Left lung (tissue), 10 donors: Measurements from ENCODE around the gene SHC3. TPM values are rescaled to one million over a fixed set of nuclear protein-coding genes. Genes with fewer than 3 reads are reported as not detected.

Source experiments
- ATAC-seq: fragments of 200-7000 bp; cut with Tn5 transposase; one replicate; pipeline ENCODE4 v1.9.1; 2020; ENCODE audit warnings: moderate library complexity
- DNase-seq, 4 donors: peaks; one replicate each; pipeline ENCODE4 v3.0.0-alpha.2; 2013 to 2020
- H3K27ac ChIP-seq, 2 donors: fragments of 200-600 bp; sonication (generic) in 1 of 2; one replicate each; pipeline versions ENCODE4 v1.5.0 to v1.8.0; 2020 to 2021
- H3K27me3 ChIP-seq, 2 donors: fragments of 200-600 bp; sonication (generic) in 1 of 2; one replicate each; pipeline versions ENCODE4 v1.5.0 to v1.8.0; 2020 to 2021
- H3K36me3 ChIP-seq, 2 donors: fragments of 200-600 bp; sonication (generic) in 1 of 2; one replicate each; pipeline versions ENCODE4 v1.5.0 to v1.8.0; 2020 to 2021
- H3K4me1 ChIP-seq, 2 donors: fragments of 200-600 bp; one replicate each; pipeline ENCODE4 v1.8.0; 2021
- H3K4me3 ChIP-seq, 2 donors: fragments of 200-600 bp; sonication (generic) in 1 of 2; one replicate each; pipeline versions ENCODE4 v1.5.0 to v1.8.0; 2020 to 2021; ENCODE audit warnings: mild to moderate bottlenecking in 1 of 2
- H3K9me3 ChIP-seq, 2 donors: fragments of 200-600 bp; sonication (generic) in 1 of 2; one replicate each; pipeline versions ENCODE4 v1.5.0 to v1.8.0; 2020 to 2021
- intact Hi-C, 2 donors: fragments of 100-400 bp; cut with DNase I; formaldehyde crosslinking; loops; one replicate each; pipeline versions ENCODE4 v1.11.2 to v1.14.2; 2022
- polyA plus RNA-seq, 6 donors: library from polyadenylated mRNA; unstranded; fragments of 120-200 nt; gene quantifications; one replicate each; pipeline ENCODE4 v1.2.1, GENCODE V29; 2013; ENCODE audit not compliant: insufficient read length in 6 of 6
- total RNA-seq, 2 donors: library from RNA; stranded (reverse); fragmentation: NEBNext Ultra II Directional; extraction: Animal tissue kit (Norgen Biotek cat#: 25700); gene quantifications; one replicate each; pipeline ENCODE4 v1.2.1, GENCODE V29; 2021
- TF ChIP-seq, protein P1 (sequence below), 2 donors: fragments of 200-600 bp; sonication (generic) in 1 of 2; IDR thresholded peaks; one replicate each; pipeline versions ENCODE4 v1.5.0 to v1.8.0; 2021; ENCODE audit warnings: antibody characterized with exemption in 2 of 2
- donor health status: DM: no; HTN: yes; CAD: no.
- donor health status: DM: no; HTN: no; CAD: no.

Gene SHC3
- total and polyA plus RNA-seq, 8 donors = 10.4 to 19.2 (median 15.6) TPM

DNA sequence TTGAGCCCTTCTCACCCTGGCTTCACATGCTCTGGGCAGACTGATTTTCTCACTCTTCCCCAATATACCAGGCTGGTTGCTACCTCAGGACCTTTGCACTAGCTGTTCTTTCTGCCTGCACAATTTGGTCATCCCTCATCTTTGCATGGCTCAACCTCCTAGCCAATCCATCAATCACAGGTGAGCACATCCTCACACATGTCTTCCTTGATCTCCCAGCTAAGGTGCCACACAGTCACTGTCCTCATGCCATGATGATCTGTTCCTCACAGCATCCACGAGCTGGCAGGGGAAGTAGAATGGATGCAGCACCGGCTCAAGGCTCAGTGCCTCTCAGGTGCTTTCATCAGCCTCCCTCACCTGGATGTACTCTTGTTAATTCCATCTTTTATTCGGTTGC is 218.0 kb downstream of the SHC3 start:
- TF ChIP-seq, protein P1, sequence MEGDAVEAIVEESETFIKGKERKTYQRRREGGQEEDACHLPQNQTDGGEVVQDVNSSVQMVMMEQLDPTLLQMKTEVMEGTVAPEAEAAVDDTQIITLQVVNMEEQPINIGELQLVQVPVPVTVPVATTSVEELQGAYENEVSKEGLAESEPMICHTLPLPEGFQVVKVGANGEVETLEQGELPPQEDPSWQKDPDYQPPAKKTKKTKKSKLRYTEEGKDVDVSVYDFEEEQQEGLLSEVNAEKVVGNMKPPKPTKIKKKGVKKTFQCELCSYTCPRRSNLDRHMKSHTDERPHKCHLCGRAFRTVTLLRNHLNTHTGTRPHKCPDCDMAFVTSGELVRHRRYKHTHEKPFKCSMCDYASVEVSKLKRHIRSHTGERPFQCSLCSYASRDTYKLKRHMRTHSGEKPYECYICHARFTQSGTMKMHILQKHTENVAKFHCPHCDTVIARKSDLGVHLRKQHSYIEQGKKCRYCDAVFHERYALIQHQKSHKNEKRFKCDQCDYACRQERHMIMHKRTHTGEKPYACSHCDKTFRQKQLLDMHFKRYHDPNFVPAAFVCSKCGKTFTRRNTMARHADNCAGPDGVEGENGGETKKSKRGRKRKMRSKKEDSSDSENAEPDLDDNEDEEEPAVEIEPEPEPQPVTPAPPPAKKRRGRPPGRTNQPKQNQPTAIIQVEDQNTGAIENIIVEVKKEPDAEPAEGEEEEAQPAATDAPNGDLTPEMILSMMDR (IDR thresholded peaks at IDR 0.05) = no peak
- H3K9me3 ChIP-seq = no peaks in the 10 kb centered on the region
- H3K4me1 ChIP-seq = no peaks in the 10 kb centered on the region
- ATAC-seq (no peak), DNase-seq (no peak)
- no peak overlapping the region for H3K4me3 ChIP-seq
- no peaks in the 10 kb centered on the region for H3K36me3 ChIP-seq
- no peak overlapping the region for H3K27ac ChIP-seq
- intact Hi-C loops = no loop called here
- H3K27me3 ChIP-seq = no peaks in the 10 kb centered on the region

DNA sequence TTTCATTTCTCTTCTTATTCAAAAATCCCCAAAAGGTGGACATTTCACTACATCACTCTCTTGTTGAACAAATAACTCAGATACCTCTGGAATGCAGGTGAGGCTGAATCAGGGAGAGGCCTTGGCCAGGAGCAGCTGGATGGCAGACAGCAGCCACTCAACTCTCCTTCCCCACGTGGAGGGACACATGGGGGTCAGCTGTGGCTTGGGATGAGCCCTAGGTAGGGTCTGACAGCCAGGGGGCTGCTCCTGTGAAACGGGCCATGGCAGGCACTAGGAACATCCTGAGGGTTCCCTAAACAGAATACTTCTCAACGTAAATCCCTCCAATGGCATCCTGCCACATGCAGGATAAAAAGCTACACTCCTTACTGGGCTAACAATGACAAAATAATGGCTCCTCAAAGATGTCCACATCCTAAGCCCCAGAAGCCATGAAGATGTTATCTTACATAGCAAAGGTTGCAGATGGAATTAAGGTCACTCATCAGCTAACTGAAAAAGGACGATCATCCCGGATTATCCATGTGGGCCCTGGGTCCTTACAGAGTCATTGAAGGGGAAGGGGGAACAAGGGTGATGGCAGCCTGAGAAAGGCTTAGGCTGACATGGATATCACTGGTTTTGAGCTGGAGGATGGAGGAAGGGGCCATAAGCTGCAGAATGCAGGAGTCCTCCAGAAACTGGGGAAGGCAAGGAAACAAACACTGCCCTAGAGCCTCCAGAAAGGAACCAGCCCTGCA is 218.7 kb downstream of the SHC3 start:
- no peaks in the 10 kb centered on the region for H3K4me1 ChIP-seq
- H3K9me3 ChIP-seq = no peaks in the 10 kb centered on the region
- no peak overlapping the region for H3K27ac ChIP-seq
- no peak for DNase-seq
- TF ChIP-seq, protein P1 (IDR thresholded peaks at IDR 0.05) = no peak
- no peaks in the 10 kb centered on the region for H3K27me3 ChIP-seq
- intact Hi-C loops = no loop called here
- H3K36me3 ChIP-seq = no peaks in the 10 kb centered on the region
- no peak overlapping the region for H3K4me3 ChIP-seq
- no peak for ATAC-seq

DNA sequence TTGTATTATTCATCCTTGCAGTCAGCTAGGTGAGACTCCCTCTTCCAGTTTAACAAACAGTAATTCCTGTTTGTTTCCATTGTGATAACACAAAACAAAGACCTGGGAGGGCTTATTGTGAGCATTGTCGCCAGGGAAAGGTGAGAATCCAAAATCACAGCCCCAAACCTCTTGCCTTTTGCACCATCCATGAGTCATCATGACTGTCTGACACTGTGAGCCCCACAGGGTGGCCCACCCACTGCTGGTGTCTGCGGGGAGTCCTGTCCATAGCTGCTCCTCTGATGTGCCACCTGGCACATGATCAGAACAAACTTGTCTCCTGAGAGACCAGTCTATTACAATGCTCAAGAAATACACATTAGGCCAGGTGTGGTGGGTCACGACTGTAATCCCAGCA is 221.1 kb downstream of the SHC3 start:
- no peak overlapping the region for H3K4me3 ChIP-seq
- DNase-seq = no peak
- H3K27ac ChIP-seq = no peak overlapping the region
- TF ChIP-seq, protein P1 (IDR thresholded peaks at IDR 0.05) = no peak
- H3K27me3 ChIP-seq = no peaks in the 10 kb centered on the region
- peaks cover 0 to 3% of the 10 kb centered on the region in 2 donors for H3K4me1 ChIP-seq
- no peaks in the 10 kb centered on the region for H3K36me3 ChIP-seq
- intact Hi-C loops = no loop called here
- no peaks in the 10 kb centered on the region for H3K9me3 ChIP-seq
- no peak for ATAC-seq

Other genes with a start within 250 kb of the SHC3 start
- gene S1PR3, start 187.3 kb downstream of the SHC3 start, total RNA-seq = 10 to 100 TPM in 1 of 2 donors, 1 to 10 TPM in 1; 6.9 to 15.8 TPM
- 100 to 1,000 TPM in 1 of 6 donors, 10 to 100 TPM in 5; 77.3 to 113 (median 83.8) TPM for gene S1PR3, start 187.3 kb downstream of the SHC3 start, polyA plus RNA-seq
- 100 to 1,000 TPM in 1 of 2 donors, 10 to 100 TPM in 1; 43.1 to 110 TPM for gene CKS2, start 132.4 kb upstream of the SHC3 start, total RNA-seq
- 100 to 1,000 TPM in 1 of 6 donors, 10 to 100 TPM in 5; 69.8 to 127 (median 74.6) TPM for gene CKS2, start 132.4 kb upstream of the SHC3 start, polyA plus RNA-seq
- gene SECISBP2, start 139.7 kb upstream of the SHC3 start, total RNA-seq = 10 to 100 TPM; 31.4 to 51.0 TPM
- gene SECISBP2, start 139.7 kb upstream of the SHC3 start, polyA plus RNA-seq = 10 to 100 TPM; 77.8 to 92.8 (median 91.2) TPM